ENCODE data around the gene MYOM1.

DNA sequence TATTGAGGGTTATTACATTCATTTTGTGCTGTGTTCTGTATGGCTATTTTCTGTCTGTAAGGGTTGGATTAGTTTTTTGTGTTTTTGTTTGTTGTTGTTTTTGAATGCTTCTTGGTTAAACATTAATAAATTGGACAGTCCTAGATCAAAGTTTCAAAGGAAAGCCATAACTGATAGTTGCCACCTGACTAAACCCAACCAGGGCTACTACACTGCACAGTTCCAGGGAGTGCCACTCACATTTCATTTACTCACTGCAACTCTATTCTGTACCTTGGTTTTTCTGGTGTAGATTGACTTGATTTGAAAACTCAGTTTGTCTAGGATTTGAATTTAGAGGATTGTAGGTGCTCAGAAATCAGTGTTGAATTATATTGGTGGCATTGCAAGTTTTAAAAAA lies 48.5 kb upstream of the MYOM1 start:
- TF ChIP-seq, protein P1, sequence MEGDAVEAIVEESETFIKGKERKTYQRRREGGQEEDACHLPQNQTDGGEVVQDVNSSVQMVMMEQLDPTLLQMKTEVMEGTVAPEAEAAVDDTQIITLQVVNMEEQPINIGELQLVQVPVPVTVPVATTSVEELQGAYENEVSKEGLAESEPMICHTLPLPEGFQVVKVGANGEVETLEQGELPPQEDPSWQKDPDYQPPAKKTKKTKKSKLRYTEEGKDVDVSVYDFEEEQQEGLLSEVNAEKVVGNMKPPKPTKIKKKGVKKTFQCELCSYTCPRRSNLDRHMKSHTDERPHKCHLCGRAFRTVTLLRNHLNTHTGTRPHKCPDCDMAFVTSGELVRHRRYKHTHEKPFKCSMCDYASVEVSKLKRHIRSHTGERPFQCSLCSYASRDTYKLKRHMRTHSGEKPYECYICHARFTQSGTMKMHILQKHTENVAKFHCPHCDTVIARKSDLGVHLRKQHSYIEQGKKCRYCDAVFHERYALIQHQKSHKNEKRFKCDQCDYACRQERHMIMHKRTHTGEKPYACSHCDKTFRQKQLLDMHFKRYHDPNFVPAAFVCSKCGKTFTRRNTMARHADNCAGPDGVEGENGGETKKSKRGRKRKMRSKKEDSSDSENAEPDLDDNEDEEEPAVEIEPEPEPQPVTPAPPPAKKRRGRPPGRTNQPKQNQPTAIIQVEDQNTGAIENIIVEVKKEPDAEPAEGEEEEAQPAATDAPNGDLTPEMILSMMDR (IDR thresholded peaks at IDR 0.05) = no peak
- no peak for TF ChIP-seq SIN3A (IDR thresholded peaks at IDR 0.05; ENCODE audit: borderline replicate concordance, insufficient read depth, low read depth, low read length)
